Hematopoietic multipotent progenitor cell treated with erythropoietin and hydrocortisone succinate and interleukin-3 and kit ligand, for 4 days (in vitro differentiated cells): Measurements from ENCODE around the gene MRPL3.

Source experiments
- DNase-seq: peaks from one replicate; pipeline ENCODE4 v3.0.0-alpha.2; 2015

MRPL3 gene

GRCh38 chr3:131502530-131503319 lies at the start of gene MRPL3:
Gene MRPL3 (minus strand): TSS chr3:131502971. CDS start chr3:131502821, 150 bp downstream.
- peak; percentile 96 for DNase-seq

GRCh38 chr3:131551761-131552160 lies 49.0 kb upstream of the MRPL3 start:
- no peak for DNase-seq

- no peak for DNase-seq
These were observed 48.0 kb upstream of the MRPL3 start for GRCh38 chr3:131550562-131551465.

- DNase-seq, result peak; percentile 51
These were observed 46.6 kb upstream of the MRPL3 start for GRCh38 chr3:131549340-131549739.

- DNase-seq, result no peak
These were observed 44.8 kb upstream of the MRPL3 start for GRCh38 chr3:131547585-131547984.

GRCh38 chr3:131546441-131546840 lies 43.7 kb upstream of the MRPL3 start:
- DNase-seq, result no peak

- no peak for DNase-seq
These were observed 41.8 kb upstream of the MRPL3 start for GRCh38 chr3:131544557-131544956.

- DNase-seq, result no peak
These were observed 40.9 kb upstream of the MRPL3 start for GRCh38 chr3:131543714-131544113.

GRCh38 chr3:131541288-131541687 lies 38.5 kb upstream of the MRPL3 start:
- DNase-seq, result no peak

GRCh38 chr3:131540821-131541220 lies 38.0 kb upstream of the MRPL3 start:
- DNase-seq, result no peak

- DNase-seq, result no peak
These were observed 37.4 kb upstream of the MRPL3 start for GRCh38 chr3:131540143-131540542.

- no peak for DNase-seq
These were observed 36.2 kb upstream of the MRPL3 start for GRCh38 chr3:131538968-131539367.

GRCh38 chr3:131537531-131537930 lies 34.8 kb upstream of the MRPL3 start:
- DNase-seq, result no peak

- no peak for DNase-seq
These were observed 32.8 kb upstream of the MRPL3 start for GRCh38 chr3:131535596-131535995.

- DNase-seq, result no peak
These were observed 32.4 kb upstream of the MRPL3 start for GRCh38 chr3:131535131-131535530.

GRCh38 chr3:131532645-131533044 lies 29.9 kb upstream of the MRPL3 start:
- no peak for DNase-seq

- no peak for DNase-seq
These were observed 28.1 kb upstream of the MRPL3 start for GRCh38 chr3:131530843-131531242.

GRCh38 chr3:131530388-131530787 lies 27.6 kb upstream of the MRPL3 start:
- DNase-seq, result no peak

- DNase-seq, result peak; percentile 76
These were observed 24.1 kb upstream of the MRPL3 start for GRCh38 chr3:131526801-131527347.

- DNase-seq, result no peak
These were observed 15.9 kb upstream of the MRPL3 start for GRCh38 chr3:131518680-131519079.

GRCh38 chr3:131505421-131505820 lies 2.6 kb upstream of the MRPL3 start:
- no peak for DNase-seq

- DNase-seq, result peak; percentile 25
These were observed 507 bp upstream of the MRPL3 start for GRCh38 chr3:131503320-131503635.

GRCh38 chr3:131501949-131502348 lies 822 bp downstream of the MRPL3 start:
- peak; percentile 26 for DNase-seq

- DNase-seq, result no peak
These were observed 8.1 kb downstream of the MRPL3 start for GRCh38 chr3:131494706-131495105.
